CD14-positive monocyte (primary cell): ENCODE data around the gene CYP17A1. TPM values are rescaled to one million over a fixed set of nuclear protein-coding genes. Genes with fewer than 3 reads are reported as not detected.
A peak's percentile ranks its signal among the peaks of the same experiment; 100 is the strongest.

Experiments used
- DNase-seq, 3 donors: peaks; one replicate each; pipeline ENCODE4 v3.0.0-alpha.2; 2011 to 2022
- H2AFZ ChIP-seq: 2 replicates; pipeline ENCODE4 v1.6.0; 2012; ENCODE audit warnings: mild to moderate bottlenecking, low read depth, low read length, inconsistent platforms; ENCODE audit not compliant: insufficient read depth, poor library complexity, severe bottlenecking
- H3K27ac ChIP-seq, 2 donors: 1 replicate in 1 of 2; 2 replicates in 1 of 2; pipeline ENCODE4 v1.5.1; 2012 to 2013; ENCODE audit warnings: low read length in 2 of 2, control low read depth in 1 of 2, inconsistent platforms in 1 of 2, low read depth in 1 of 2, mild to moderate bottlenecking in 1 of 2
- H3K27me3 ChIP-seq, 2 donors: one replicate each; pipeline versions ENCODE4 v1.6.0 to v1.6.1; 2011 to 2013; ENCODE audit warnings: low read length in 2 of 2; ENCODE audit not compliant: control insufficient read depth in 2 of 2, insufficient read depth in 2 of 2
- H3K36me3 ChIP-seq, 2 donors: replicated peaks in 1 of 2; 1 replicate in 1 of 2; 2 replicates in 1 of 2; pipeline versions ENCODE4 v1.5.1 to v1.6.1; 2012 to 2013; ENCODE audit warnings: low read length in 2 of 2, control low read depth in 1 of 2, inconsistent platforms in 1 of 2, mild to moderate bottlenecking in 1 of 2; ENCODE audit not compliant: insufficient read depth in 2 of 2, control insufficient read depth in 1 of 2
- H3K4me1 ChIP-seq, 2 donors: 1 replicate in 1 of 2; 2 replicates in 1 of 2; pipeline versions ENCODE4 v1.5.1 to v1.6.1; 2012 to 2013; ENCODE audit warnings: low read length in 2 of 2, control low read depth in 1 of 2, inconsistent platforms in 1 of 2, mild to moderate bottlenecking in 1 of 2, moderate library complexity in 1 of 2; ENCODE audit not compliant: insufficient read depth in 2 of 2, control insufficient read depth in 1 of 2
- H3K4me2 ChIP-seq: replicated peaks from 2 replicates; pipeline ENCODE3; 2012; ENCODE audit warnings: low read length, moderate library complexity, mild to moderate bottlenecking; ENCODE audit not compliant: poor library complexity, severe bottlenecking; ENCODE audit errors: extremely low read depth
- H3K4me3 ChIP-seq, 3 experiments: fragments of 200-600 bp in 1 of 3; sonication (generic) in 1 of 3; replicated peaks in 1 of 3; 1 replicate in 2 of 3; 2 replicates in 1 of 3; pipeline ENCODE4 v1.5.1; 2011 to 2013; ENCODE audit warnings: low read length in 3 of 3, mild to moderate bottlenecking in 3 of 3, control low read depth in 2 of 3, low read depth in 2 of 3, inconsistent platforms in 1 of 3, moderate library complexity in 1 of 3
- H3K79me2 ChIP-seq: 2 replicates; pipeline ENCODE4 v1.6.0; 2012; ENCODE audit warnings: mild to moderate bottlenecking, control low read depth, inconsistent platforms, low read length, moderate library complexity; ENCODE audit not compliant: insufficient read depth
- H3K9ac ChIP-seq: 2 replicates; pipeline ENCODE4 v1.6.0; 2017; ENCODE audit warnings: low read length, mild to moderate bottlenecking; ENCODE audit not compliant: insufficient read depth, poor library complexity, severe bottlenecking
- H3K9me3 ChIP-seq, 2 donors: replicated peaks in 1 of 2; 1 replicate in 1 of 2; 2 replicates in 1 of 2; pipeline versions ENCODE4 v1.5.1 to v1.6.1; 2012 to 2013; ENCODE audit warnings: low read length in 2 of 2, control low read depth in 1 of 2; ENCODE audit not compliant: control insufficient read depth in 1 of 2, insufficient read depth in 1 of 2
- H4K20me1 ChIP-seq: 2 replicates; pipeline ENCODE4 v1.6.0; 2012; ENCODE audit warnings: mild to moderate bottlenecking, low read length, control low read depth, moderate library complexity; ENCODE audit not compliant: insufficient read depth
- H3K27ac Mint-ChIP-seq, 7 donors: one replicate each; pipeline ENCODE4 v1.8.0; 2020; ENCODE audit warnings: mild to moderate bottlenecking in 7 of 7, mixed read lengths in 7 of 7, moderate library complexity in 6 of 7, inconsistent platforms in 2 of 7
- H3K27me3 Mint-ChIP-seq, 3 donors: one replicate each; pipeline ENCODE4 v1.8.0; 2021 to 2022; ENCODE audit warnings: low read depth in 3 of 3, mild to moderate bottlenecking in 3 of 3, mixed read lengths in 3 of 3, moderate library complexity in 3 of 3, inconsistent platforms in 1 of 3
- H3K36me3 Mint-ChIP-seq, 2 donors: one replicate each; pipeline ENCODE4 v1.8.0; 2020; ENCODE audit warnings: mixed read lengths in 2 of 2, inconsistent platforms in 1 of 2, mild to moderate bottlenecking in 1 of 2
- H3K4me1 Mint-ChIP-seq: one replicate; pipeline ENCODE4 v1.8.0; 2020; ENCODE audit warnings: mild to moderate bottlenecking, mixed read lengths
- H3K4me3 Mint-ChIP-seq, 2 donors: one replicate each; pipeline ENCODE4 v1.8.0; 2020; ENCODE audit warnings: mild to moderate bottlenecking in 2 of 2, mixed read lengths in 2 of 2, moderate library complexity in 1 of 2
- H3K9me3 Mint-ChIP-seq, 7 donors: one replicate each; pipeline ENCODE4 v1.8.0; 2020 to 2022; ENCODE audit warnings: mixed read lengths in 7 of 7, mild to moderate bottlenecking in 6 of 7, moderate library complexity in 6 of 7, inconsistent platforms in 2 of 7
- CTCF ChIP-seq: fragments of 200-600 bp; IDR thresholded peaks from one replicate; pipeline ENCODE4 v1.8.0; 2022; ENCODE audit warnings: antibody characterized with exemption, mild to moderate bottlenecking
- WGBS: methylation state at CpG from one replicate; pipeline ENCODE4 v1.1.5; 2013; ENCODE audit warnings: missing lambda C conversion rate; ENCODE audit not compliant: insufficient coverage; 5-methylcytosine and 5-hydroxymethylcytosine counted together
- intact Hi-C, 2 donors: fragments of 100-400 bp; cut with micrococcal nuclease; formaldehyde crosslinking; loops; one replicate each; pipeline versions ENCODE4 v1.15.0 to v1.15.1; 2023
- polyA plus RNA-seq, 3 donors: library from polyadenylated mRNA; depleted of rRNA in 1 of 3; unstranded in 2 of 3; stranded (reverse) in 1 of 3; fragments of 300-500 nt in 2 of 3; fragments of >200 nt in 1 of 3; fragmentation: Illumina TruSeq in 2 of 3; gene quantifications; 1 replicate in 2 of 3; 2 replicates in 1 of 3; pipeline ENCODE4 v1.2.3, GENCODE V29; 2012 to 2021

CYP17A1 gene
- polyA plus RNA-seq, 3 donors = 0.04 TPM; not detected in 2

GRCh38 chr10:102831322-102832071 lies 5.7 kb downstream of the CYP17A1 start:
- intact Hi-C loops = loop anchor here in 1 of 2 donors (10.0 kb wide), 1 partner anchor 413 kb away; the partner anchor contains the start of gene RPEL1

GRCh38 chr10:102827597-102827975 lies 9.6 kb downstream of the CYP17A1 start:
- no peaks in the 10 kb centered on the region for H3K4me1 ChIP-seq
- intact Hi-C loops = no loop called here
- H2AFZ ChIP-seq = no peak overlapping the region
- H3K4me3 ChIP-seq = no peak overlapping the region
- no peaks in the 10 kb centered on the region for H4K20me1 ChIP-seq
- no peak overlapping the region for H3K4me3 Mint-ChIP-seq
- H3K4me1 Mint-ChIP-seq = no peaks in the 10 kb centered on the region
- no peak overlapping the region for H3K4me2 ChIP-seq
- 100% methylated on average over 1 of the region's 5 CpGs for WGBS
- no peak for TF ChIP-seq CTCF
- no peaks in the 10 kb centered on the region for H3K9me3 ChIP-seq
- H3K9ac ChIP-seq = no peak overlapping the region
- peaks cover 0 to 3% (median 0%) of the 10 kb centered on the region in 7 donors for H3K9me3 Mint-ChIP-seq
- H3K27me3 ChIP-seq = no peaks in the 10 kb centered on the region
- no peaks in the 10 kb centered on the region for H3K36me3 ChIP-seq
- peaks cover 0 to 5% (median 2%) of the 10 kb centered on the region in 3 donors for H3K27me3 Mint-ChIP-seq
- no peaks in the 10 kb centered on the region for H3K79me2 ChIP-seq
- no peak overlapping the region for H3K27ac Mint-ChIP-seq
- DNase-seq = no peak
- H3K27ac ChIP-seq = no peak overlapping the region
- no peaks in the 10 kb centered on the region for H3K36me3 Mint-ChIP-seq

More at GRCh38 chr10:102831322-102832071, 5.7 kb downstream of the CYP17A1 start:
- no peaks in the 10 kb centered on the region for H3K9me3 Mint-ChIP-seq
- H3K9ac ChIP-seq = no peak overlapping the region
- H3K4me1 ChIP-seq = no peaks in the 10 kb centered on the region
- no peak for TF ChIP-seq CTCF
- no peaks in the 10 kb centered on the region for H3K36me3 Mint-ChIP-seq
- no peak overlapping the region for H2AFZ ChIP-seq
- H3K27ac ChIP-seq = no peak overlapping the region
- DNase-seq = no peak
- H3K9me3 ChIP-seq = no peaks in the 10 kb centered on the region
- H3K36me3 ChIP-seq = no peaks in the 10 kb centered on the region
- no peaks in the 10 kb centered on the region for H4K20me1 ChIP-seq
- no peak overlapping the region for H3K4me3 ChIP-seq
- H3K27me3 ChIP-seq = no peaks in the 10 kb centered on the region
- H3K4me2 ChIP-seq = no peak overlapping the region
- H3K4me3 Mint-ChIP-seq = no peak overlapping the region
- H3K4me1 Mint-ChIP-seq = peaks cover 11% of the 10 kb centered on the region
- 89% methylated on average over 7 of the region's 16 CpGs for WGBS
- no peaks in the 10 kb centered on the region for H3K79me2 ChIP-seq
- peak overlapping the region in 2 of 7 donors; percentile 4 to 76 for H3K27ac Mint-ChIP-seq
- peaks cover 2 to 7% (median 2%) of the 10 kb centered on the region in 3 donors for H3K27me3 Mint-ChIP-seq
